ENCODE measurements around the gene PCMTD2. TPM values are rescaled to one million over a fixed set of nuclear protein-coding genes. Genes with fewer than 3 reads are reported as not detected.
"Not testable (repeated sequence)": the region's sequence is repeated elsewhere in the genome, so short reads cannot be mapped to it uniquely, and the experiment has no call there.

PCMTD2 gene
- total RNA-seq, 1 experiment from 2014 or later: 45.7 TPM

GRCh38 chr20:64234291-64234791 is 21.2 kb upstream of the PCMTD2 start:
- TF ChIP-seq EZH2 (IDR thresholded peaks at IDR 0.05; ENCODE audit: low read length, unreplicated experiment) (no peak), CTCF (conservative IDR thresholded peaks at IDR 0.05; ENCODE audit: low read depth, low read length) (no peak), EZH2phosphoT487 (IDR thresholded peaks at IDR 0.05; ENCODE audit: borderline replicate concordance, low read length) (no peak)

GRCh38 chr20:64234921-64235565 is 20.5 kb upstream of the PCMTD2 start:
- H4K20me1 ChIP-seq (ENCODE audit: low read length); H3K9me3 ChIP-seq (ENCODE audit: low read length); intact Hi-C loops (cut with micrococcal nuclease); H3K4me3 ChIP-seq (ENCODE audit: low read length); BruUV-seq (replicated peaks); CTCF ChIA-PET; H3K4me1 ChIP-seq (ENCODE audit: insufficient read depth, low read length); H3K4me2 ChIP-seq (ENCODE audit: low read length); H2AFZ ChIP-seq (ENCODE audit: low read length); H3K27me3 ChIP-seq (ENCODE audit: low read length); H3K36me3 ChIP-seq (ENCODE audit: low read depth, low read length); H3K9me2 ChIP-seq (replicated peaks; ENCODE audit: low read length); POLR2A ChIA-PET (ENCODE audit: unreplicated experiment); DNase-seq; H3K9ac ChIP-seq (ENCODE audit: low read length); H3K79me2 ChIP-seq (ENCODE audit: low read length); H3F3A ChIP-seq (ENCODE audit: low read length, unreplicated experiment); ATAC-seq; H3K27ac ChIP-seq (ENCODE audit: low read length): not testable (repeated sequence)

More at GRCh38 chr20:64234291-64234791, 21.2 kb upstream of the PCMTD2 start:
- ATAC-seq (no peak), DNase-seq (no peak)
- Histone ChIP-seq H3K4me3 (ENCODE audit: low read length) (no peak overlapping the region), H3K27me3 (ENCODE audit: low read length) (peaks cover 2% of the 10 kb centered on the region), H3K4me1 (ENCODE audit: insufficient read depth, low read length) (no peaks in the 10 kb centered on the region), H3K9me3 (ENCODE audit: low read length) (no peaks in the 10 kb centered on the region), H3F3A (ENCODE audit: low read length, unreplicated experiment) (no peaks in the 10 kb centered on the region), H3K9me2 (replicated peaks; ENCODE audit: low read length) (no peaks in the 10 kb centered on the region), H3K36me3 (ENCODE audit: low read depth, low read length) (no peaks in the 10 kb centered on the region), H3K9ac (ENCODE audit: low read length) (no peak overlapping the region), H3K27ac (ENCODE audit: low read length) (no peak overlapping the region), H2AFZ (ENCODE audit: low read length) (no peak overlapping the region), H4K20me1 (ENCODE audit: low read length) (no peaks in the 10 kb centered on the region), H3K4me2 (ENCODE audit: low read length) (no peak overlapping the region), H3K79me2 (ENCODE audit: low read length) (no peaks in the 10 kb centered on the region)
- POLR2A ChIA-PET (ENCODE audit: unreplicated experiment): no interaction called here
- no TSS peak for BruUV-seq (replicated peaks)
- CTCF ChIA-PET: no interaction called here
- intact Hi-C loops (cut with micrococcal nuclease): no loop called here

- no TSS peak for BruUV-seq (replicated peaks)
- CTCF ChIA-PET: no interaction called here
Observed at GRCh38 chr20:64236137-64237088, 19.1 kb upstream of the PCMTD2 start.

More at GRCh38 chr20:64236137-64237088, 19.1 kb upstream of the PCMTD2 start:
- no peak overlapping the region for H3K27ac ChIP-seq (ENCODE audit: low read length)
- H3K27me3 ChIP-seq (ENCODE audit: low read length): no peaks in the 10 kb centered on the region
- TF ChIP-seq EZH2 (IDR thresholded peaks at IDR 0.05; ENCODE audit: low read length, unreplicated experiment) (no peak), CTCF (conservative IDR thresholded peaks at IDR 0.05; ENCODE audit: low read depth, low read length) (no peak)
- no peaks in the 10 kb centered on the region for H3K4me1 ChIP-seq (ENCODE audit: insufficient read depth, low read length)
- H3K9me3 ChIP-seq (ENCODE audit: low read length): no peaks in the 10 kb centered on the region
- H3F3A ChIP-seq (ENCODE audit: low read length, unreplicated experiment): no peaks in the 10 kb centered on the region
- H3K9me2 ChIP-seq (replicated peaks; ENCODE audit: low read length): no peaks in the 10 kb centered on the region
- no peak overlapping the region for H3K4me3 ChIP-seq (ENCODE audit: low read length)
- no peak overlapping the region for H2AFZ ChIP-seq (ENCODE audit: low read length)
- ATAC-seq: no peak
- POLR2A ChIA-PET (ENCODE audit: unreplicated experiment): no interaction called here
- no peak for DNase-seq
- no peak overlapping the region for H3K9ac ChIP-seq (ENCODE audit: low read length)
- H3K4me2 ChIP-seq (ENCODE audit: low read length): no peak overlapping the region
- H4K20me1 ChIP-seq (ENCODE audit: low read length): no peaks in the 10 kb centered on the region
- no peaks in the 10 kb centered on the region for H3K79me2 ChIP-seq (ENCODE audit: low read length)
- intact Hi-C loops (cut with micrococcal nuclease): no loop called here
- no peaks in the 10 kb centered on the region for H3K36me3 ChIP-seq (ENCODE audit: low read depth, low read length)
